ENCODE measurements around the gene SH3PXD2B.

DNA sequence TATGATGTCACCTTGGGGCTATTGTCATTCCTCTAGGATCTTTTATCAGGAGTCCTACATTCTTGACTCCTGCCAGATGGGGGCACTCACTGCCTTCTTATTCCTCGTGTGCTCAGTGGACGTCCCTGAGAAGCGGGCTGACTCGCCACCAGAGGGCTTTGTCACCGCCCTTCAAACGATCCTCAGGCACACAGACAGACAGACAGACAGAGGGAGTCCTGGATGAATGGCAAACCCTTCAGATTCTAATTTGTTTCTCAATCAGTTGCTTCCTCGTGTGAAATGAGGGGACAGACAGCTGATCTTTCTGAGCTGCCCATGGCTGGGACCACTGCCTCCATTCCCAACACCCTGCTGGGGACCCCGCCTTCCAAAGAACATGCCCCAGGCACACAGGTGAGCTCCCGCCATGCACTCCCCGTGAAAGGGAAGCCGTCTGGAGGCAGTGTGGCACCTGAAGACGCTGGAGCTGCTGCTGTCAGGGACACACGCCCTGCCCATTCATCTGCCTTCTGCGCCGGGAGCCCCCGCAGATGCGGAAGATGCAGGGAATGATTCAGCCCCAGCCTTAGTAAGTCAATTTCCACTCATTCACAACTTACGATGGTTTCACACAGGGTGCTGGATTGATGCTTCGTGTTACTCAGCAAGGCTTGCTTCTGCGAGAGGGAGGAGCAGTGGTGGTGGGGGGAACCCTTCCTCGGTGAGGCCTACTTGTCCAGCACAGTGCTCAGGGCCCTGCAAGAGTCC is 24.9 kb upstream of the SH3PXD2B start:
- no peak for TF ChIP-seq CEBPB (IDR thresholded peaks at IDR 0.05)
- no peak for TF ChIP-seq YY1 (IDR thresholded peaks at IDR 0.05; ENCODE audit: low read depth)
- TF ChIP-seq TEAD4 (IDR thresholded peaks at IDR 0.05): peak; percentile 33; the same call in 1 of the 2 replicates
- TF ChIP-seq TCF12 (IDR thresholded peaks at IDR 0.05; ENCODE audit: low read depth): no peak
- TF ChIP-seq, protein P1, sequence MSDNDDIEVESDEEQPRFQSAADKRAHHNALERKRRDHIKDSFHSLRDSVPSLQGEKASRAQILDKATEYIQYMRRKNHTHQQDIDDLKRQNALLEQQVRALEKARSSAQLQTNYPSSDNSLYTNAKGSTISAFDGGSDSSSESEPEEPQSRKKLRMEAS (IDR thresholded peaks at IDR 0.05): 0 out of 2 replicates have a peak, but pooled peaks have one; percentile 25
- peak; percentile 96 for TF ChIP-seq RAD21 (IDR thresholded peaks at IDR 0.05; ENCODE audit: low read depth)
- TF ChIP-seq, protein P2, sequence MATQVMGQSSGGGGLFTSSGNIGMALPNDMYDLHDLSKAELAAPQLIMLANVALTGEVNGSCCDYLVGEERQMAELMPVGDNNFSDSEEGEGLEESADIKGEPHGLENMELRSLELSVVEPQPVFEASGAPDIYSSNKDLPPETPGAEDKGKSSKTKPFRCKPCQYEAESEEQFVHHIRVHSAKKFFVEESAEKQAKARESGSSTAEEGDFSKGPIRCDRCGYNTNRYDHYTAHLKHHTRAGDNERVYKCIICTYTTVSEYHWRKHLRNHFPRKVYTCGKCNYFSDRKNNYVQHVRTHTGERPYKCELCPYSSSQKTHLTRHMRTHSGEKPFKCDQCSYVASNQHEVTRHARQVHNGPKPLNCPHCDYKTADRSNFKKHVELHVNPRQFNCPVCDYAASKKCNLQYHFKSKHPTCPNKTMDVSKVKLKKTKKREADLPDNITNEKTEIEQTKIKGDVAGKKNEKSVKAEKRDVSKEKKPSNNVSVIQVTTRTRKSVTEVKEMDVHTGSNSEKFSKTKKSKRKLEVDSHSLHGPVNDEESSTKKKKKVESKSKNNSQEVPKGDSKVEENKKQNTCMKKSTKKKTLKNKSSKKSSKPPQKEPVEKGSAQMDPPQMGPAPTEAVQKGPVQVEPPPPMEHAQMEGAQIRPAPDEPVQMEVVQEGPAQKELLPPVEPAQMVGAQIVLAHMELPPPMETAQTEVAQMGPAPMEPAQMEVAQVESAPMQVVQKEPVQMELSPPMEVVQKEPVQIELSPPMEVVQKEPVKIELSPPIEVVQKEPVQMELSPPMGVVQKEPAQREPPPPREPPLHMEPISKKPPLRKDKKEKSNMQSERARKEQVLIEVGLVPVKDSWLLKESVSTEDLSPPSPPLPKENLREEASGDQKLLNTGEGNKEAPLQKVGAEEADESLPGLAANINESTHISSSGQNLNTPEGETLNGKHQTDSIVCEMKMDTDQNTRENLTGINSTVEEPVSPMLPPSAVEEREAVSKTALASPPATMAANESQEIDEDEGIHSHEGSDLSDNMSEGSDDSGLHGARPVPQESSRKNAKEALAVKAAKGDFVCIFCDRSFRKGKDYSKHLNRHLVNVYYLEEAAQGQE (IDR thresholded peaks at IDR 0.05; ENCODE audit: low read depth): no peak
- TF ChIP-seq EP300 (IDR thresholded peaks at IDR 0.05; ENCODE audit: borderline replicate concordance): no peak
- no peak for TF ChIP-seq FOXM1 (IDR thresholded peaks at IDR 0.05; ENCODE audit: borderline replicate concordance, low read depth)
- no peak for TF ChIP-seq CREB1 (IDR thresholded peaks at IDR 0.05; ENCODE audit: low read depth)
- TF ChIP-seq, protein P3, sequence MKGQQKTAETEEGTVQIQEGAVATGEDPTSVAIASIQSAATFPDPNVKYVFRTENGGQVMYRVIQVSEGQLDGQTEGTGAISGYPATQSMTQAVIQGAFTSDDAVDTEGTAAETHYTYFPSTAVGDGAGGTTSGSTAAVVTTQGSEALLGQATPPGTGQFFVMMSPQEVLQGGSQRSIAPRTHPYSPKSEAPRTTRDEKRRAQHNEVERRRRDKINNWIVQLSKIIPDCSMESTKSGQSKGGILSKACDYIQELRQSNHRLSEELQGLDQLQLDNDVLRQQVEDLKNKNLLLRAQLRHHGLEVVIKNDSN (IDR thresholded peaks at IDR 0.05): no peak
- TF ChIP-seq TAF1 (IDR thresholded peaks at IDR 0.05; ENCODE audit: low read depth): no peak
- no peak for TF ChIP-seq NFIC (IDR thresholded peaks at IDR 0.05)
- TF ChIP-seq EGR1 (IDR thresholded peaks at IDR 0.05): no peak
